HG03439 (cell line): Measurements from ENCODE around the gene C12orf60.
A peak's percentile ranks its signal among the peaks of the same experiment; 100 is the strongest.

Source experiments
- ATAC-seq: cut with Tn5 transposase; IDR thresholded peaks from one replicate; pipeline ENCODE4 v1.9.1; 2021; ENCODE audit warnings: mild to moderate bottlenecking, moderate library complexity; ENCODE audit not compliant: unreplicated experiment

The C12orf60 gene

DNA sequence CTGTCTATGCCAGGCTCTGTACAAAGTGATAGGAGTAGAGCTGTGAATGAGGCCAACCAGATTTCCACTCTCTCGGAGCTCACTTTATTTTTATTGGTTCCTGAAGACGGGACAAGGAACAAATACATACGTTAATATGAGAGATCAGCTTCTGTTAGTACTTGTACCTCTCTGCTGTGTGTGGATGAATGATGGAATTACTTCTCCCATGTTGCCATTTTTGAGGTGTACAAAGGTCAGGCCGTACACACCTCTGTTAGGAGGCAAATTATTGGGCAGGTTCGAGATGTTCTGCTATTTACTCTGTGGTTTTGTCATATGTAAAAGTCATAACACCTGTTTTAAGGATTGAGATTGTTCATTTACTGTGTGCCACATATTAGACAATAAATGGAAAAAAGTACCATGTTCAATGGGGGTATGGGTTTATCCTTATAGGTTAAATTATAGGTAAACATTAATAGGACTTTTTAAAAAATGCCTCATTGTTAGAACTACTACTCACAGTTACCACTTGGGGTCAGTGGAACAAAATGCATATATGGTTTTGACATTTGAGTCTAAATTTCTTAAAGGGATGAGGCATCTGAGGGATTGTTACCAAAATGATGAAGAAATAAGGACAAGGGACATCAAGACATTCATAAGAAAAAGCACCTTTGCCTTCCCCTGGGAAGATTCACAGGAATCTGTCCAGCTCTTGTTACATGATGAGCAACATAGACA, 27.1 kb upstream of the C12orf60 start:
- no peak for ATAC-seq

DNA sequence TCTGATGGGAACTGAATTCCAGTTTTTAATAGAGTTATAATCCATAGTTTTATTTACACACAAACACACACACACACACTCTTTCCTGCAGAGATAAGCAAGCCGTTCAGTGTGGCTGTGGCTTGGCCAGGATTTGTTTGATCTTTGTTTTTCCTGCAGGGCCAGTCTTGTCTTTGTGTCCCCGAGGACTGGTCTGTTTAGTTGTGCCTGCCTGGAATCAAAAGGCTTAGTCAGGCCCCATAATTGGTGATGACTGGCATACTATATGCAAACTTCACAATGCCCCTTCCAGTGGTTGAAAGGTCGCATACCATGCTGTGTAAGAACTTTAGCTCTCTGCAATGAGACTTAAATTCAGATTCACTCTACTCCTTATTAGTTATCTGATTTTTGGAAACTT, 26.2 kb upstream of the C12orf60 start:
- no peak for ATAC-seq

- no peak for ATAC-seq
These were observed 23.6 kb upstream of the C12orf60 start for GRCh38 chr12:14779834-14780233.

DNA sequence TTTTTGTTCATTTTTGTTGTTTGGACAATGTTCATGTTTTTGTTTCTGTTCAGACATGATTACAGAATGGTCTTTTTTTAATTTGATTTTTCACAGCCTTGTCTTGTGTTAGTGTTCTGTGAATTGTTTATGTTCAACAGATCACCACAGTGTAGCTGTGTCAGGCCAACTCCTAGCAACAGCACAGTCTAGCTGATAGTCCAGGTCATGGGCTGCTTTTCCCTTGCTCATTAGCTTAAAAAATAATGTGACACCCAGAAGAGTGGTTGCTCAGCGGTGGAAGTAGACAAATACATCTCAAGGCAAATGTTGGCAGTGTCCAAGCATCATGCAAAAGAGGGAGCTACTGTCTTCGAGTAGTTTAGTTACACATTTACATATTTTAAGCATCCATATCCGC, 22.6 kb upstream of the C12orf60 start:
- no peak for ATAC-seq

- ATAC-seq, result no peak
These were observed 21.9 kb upstream of the C12orf60 start for GRCh38 chr12:14781563-14781962.

DNA sequence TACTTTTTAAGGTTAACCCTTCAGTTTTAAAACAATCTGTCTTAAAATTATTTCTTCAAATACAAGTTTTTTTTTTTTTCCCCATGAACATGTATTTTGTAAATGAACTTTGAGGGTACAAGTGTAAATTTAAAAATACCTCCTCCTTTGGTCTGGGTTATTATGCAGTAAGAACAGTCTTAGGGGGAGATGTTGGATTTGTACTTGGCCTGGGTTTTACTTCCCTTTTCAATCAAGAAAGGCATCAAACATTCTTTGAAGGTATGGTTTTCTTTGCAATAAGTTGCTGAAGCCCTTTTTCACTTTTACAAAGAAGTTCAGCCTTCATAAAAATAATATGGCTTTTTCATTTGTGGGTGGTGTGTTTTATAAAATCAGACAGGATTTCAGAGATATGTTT, 20.7 kb upstream of the C12orf60 start:
- ATAC-seq, result no peak

GRCh38 chr12:14784471-14784870, 19.0 kb upstream of the C12orf60 start:
- no peak for ATAC-seq

GRCh38 chr12:14785568-14785967, 17.9 kb upstream of the C12orf60 start:
- no peak for ATAC-seq

DNA sequence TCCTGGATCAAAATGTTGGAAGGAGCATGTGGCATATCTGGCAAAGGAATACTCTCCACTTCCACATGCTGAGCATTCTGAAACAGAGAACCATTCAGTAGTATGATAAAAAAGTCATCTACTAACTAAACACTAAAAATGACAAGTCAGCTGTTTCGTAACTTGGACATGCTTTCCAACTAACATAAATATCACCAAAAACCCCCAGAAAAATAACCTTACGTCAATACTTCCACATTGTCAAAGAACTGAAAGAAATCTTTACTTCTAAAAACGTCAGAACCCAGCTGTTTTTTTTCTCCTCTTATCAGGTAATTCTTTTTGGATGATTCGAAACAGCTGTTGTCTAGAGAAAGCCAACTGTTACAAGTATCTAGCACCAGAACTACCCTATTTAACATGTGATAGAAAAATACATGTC, 8.4 kb upstream of the C12orf60 start:
- no peak for ATAC-seq

DNA sequence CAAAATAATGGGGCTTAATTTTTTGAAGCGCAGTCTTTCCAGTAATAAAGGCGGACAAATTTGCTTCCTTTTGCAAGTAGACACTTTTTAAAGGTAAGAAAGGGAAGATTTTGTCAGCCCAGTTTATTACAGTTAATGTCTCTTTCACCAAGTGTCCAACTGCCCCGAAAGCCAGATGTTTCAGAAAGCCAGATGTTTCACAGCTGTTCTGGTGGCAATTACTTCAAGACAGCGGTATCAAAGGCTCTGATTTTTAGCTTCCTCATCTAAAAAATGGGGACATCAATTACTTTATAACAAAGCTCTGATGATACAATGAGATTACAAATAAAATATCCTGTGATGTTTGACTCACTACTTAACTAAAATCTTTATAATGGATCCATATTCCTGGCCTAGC, 1.2 kb upstream of the C12orf60 start:
- no peak for ATAC-seq

- no peak for ATAC-seq
These were observed 804 bp upstream of the C12orf60 start for GRCh38 chr12:14802721-14803010.

- ATAC-seq, result peak; percentile 25
These were observed 325 bp downstream of the C12orf60 start for GRCh38 chr12:14803830-14804160.

DNA sequence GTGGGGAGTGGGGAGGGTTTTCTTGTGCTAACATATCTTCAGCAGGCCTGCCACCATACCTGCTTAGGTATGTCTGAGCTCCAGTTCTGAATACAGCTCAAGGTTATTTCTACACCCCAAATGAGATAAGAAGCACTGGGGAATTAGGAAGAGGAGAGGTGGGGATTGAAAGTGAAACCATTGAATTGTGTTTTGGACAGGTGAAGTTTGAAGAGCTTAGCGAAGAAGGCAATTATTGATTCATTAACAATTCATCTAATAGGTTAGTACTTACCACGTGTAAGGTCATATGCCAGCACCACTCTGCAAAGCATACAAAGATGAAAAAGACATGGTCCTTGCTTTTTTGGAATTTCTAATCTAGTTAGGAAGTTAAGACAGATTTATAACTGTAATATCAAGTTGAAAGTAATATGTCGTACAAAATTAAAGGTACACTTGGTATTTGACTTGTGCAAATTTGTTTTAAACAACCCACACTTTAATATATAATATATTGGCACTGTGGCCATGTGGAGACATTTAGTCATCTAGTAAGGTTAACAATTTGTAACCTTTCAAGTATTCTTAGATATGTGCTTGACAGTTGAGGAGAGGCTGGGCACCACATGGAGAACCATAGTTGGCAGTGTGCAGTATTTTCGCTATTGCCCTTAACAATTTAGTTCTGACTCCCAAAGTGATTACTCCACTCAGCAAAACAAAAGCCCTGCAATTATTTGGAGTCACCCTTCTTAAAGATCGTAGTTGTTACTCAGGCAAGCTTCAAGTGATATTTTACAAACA, 6.9 kb downstream of the C12orf60 start:
- no peak for ATAC-seq

- no peak for ATAC-seq
These were observed 7.5 kb downstream of the C12orf60 start for GRCh38 chr12:14810953-14811483.

- no peak for ATAC-seq
These were observed 8.0 kb downstream of the C12orf60 start for GRCh38 chr12:14811486-14811885.

DNA sequence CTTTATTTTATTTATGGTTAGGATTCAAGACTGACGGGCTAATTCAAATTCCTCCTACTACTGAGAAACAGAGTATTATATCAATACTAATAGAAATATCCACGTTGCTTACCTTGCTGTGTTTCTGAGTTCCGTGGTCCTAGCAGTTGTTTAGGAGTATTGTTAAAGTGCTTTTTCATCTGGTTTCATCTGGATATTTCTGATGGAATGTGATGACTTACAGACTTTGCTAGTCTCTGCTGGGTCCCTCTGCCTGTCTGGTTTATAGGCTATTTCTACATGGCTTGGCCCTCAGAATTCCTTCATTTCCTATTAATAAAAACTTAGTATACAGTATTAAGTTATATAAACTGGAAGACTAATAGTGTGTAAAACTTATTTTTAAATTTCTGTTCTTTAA, 10.5 kb downstream of the C12orf60 start, which contains the start of gene SMCO3:
Gene SMCO3 (minus strand): TSS at position 169 of the 400 bp plus-strand sequence. CDS start 7,502 bp downstream, outside the sequence.
- no peak for ATAC-seq

DNA sequence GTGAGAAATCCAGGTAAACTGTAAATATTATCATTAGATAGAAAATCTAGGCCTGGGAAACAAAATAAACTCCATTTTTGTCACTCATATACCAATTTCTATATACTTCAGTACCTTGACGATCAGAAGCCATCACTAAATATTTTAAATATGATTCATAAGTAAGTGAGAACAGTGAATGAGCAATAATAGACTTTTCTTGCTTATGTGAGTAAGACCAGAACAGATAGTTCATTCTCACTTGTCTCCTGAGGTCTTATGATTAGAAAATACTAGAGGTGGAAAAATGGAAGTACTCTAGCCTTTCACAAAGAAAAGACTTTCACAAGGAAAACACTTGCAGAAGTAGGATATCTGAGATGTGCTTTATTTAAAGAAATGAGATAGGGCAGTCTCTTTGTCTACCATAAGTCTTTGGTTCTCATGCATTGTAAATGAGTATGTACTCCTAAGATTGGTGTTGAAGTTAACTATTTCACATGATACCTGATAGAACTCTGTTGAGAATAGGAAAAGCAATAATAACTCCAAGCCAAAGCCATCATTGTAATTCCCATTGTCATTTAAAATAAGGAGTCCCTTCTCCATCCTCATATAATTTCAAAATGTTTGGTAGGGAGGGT, 20.7 kb downstream of the C12orf60 start:
- ATAC-seq, result no peak

DNA sequence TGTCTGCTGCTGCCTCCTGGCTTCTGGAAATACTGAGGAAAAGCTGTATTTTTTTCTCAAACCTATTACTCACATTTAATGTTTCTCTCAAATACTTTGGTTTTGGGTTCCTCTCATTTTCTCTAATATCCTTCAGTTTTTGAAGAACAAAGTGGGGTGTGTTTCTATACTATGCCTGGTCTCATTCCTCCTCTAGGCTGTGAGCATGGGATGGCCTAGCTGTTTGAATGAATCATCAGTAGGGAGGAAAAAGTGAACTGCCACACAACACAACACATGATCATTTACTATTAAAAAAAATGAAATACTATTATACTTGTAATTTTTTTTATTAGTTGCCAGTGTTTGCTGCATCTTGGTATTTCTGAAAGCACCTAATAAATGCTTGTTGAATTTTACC, 21.8 kb downstream of the C12orf60 start:
- no peak for ATAC-seq

GRCh38 chr12:14826491-14826890, 23.0 kb downstream of the C12orf60 start:
- no peak for ATAC-seq

GRCh38 chr12:14827043-14827442, 23.6 kb downstream of the C12orf60 start:
- ATAC-seq, result no peak

- ATAC-seq, result no peak
These were observed 25.4 kb downstream of the C12orf60 start for GRCh38 chr12:14828892-14829291.

DNA sequence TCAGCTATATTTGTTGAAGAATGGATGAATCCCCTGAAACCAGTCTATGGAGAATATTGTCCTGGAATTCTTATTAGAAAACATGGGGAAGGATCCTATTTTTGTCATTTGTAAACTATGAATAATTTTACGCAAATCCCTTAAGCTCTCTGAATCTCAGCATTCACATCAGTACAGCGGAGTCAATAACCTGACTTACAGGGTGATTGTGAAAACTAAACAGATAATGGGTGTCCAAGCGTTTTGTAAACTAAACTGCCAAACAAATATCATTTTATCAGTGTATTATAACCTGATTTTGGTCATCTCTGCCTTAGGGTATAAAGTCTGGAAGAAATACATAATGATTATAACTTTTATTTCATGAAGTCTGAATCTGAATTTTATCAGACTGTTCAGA, 29.9 kb downstream of the C12orf60 start:
- ATAC-seq, result no peak
